ENCODE data around the gene PDE2A. TPM values are rescaled to one million over a fixed set of nuclear protein-coding genes. Genes with fewer than 3 reads are reported as not detected.

PDE2A gene
- total RNA-seq, 2 experiments from 2014 or later, result 4.0 to 4.5 TPM

- Mint-ChIP-seq H3K4me1 (ENCODE audit: low read depth) (no peaks in the 10 kb centered on the region), H3K4me3 (no peak overlapping the region), H3K36me3 (ENCODE audit: low read depth) (no peaks in the 10 kb centered on the region), H3K9me3 (no peaks in the 10 kb centered on the region), H3K27ac (no peak overlapping the region), H3K27me3 (peaks cover 8% of the 10 kb centered on the region)
- Histone ChIP-seq H3K27me3 (ENCODE audit: control insufficient read depth in 1 of 2, insufficient read depth in 2 of 2, low read length in 2 of 2) (peaks cover 0 to 2% of the 10 kb centered on the region in 2 experiments), H3K4me1 (ENCODE audit: insufficient read depth, low read length) (no peaks in the 10 kb centered on the region), H3K9me3 (ENCODE audit: control insufficient read depth in 1 of 2, insufficient read depth in 1 of 2, low read length in 2 of 2) (no peaks in the 10 kb centered on the region), H3K4me3 (ENCODE audit: low read length) (no peak overlapping the region), H3K27ac (ENCODE audit: low read depth in 1 of 2, low read length in 2 of 2) (no peak overlapping the region), H3K36me3 (ENCODE audit: insufficient read depth, low read length) (no peaks in the 10 kb centered on the region)
- ChIA-PET CTCF (no interaction called here), POLR2A (no interaction called here)
- ATAC-seq (ENCODE audit: poor library complexity) (no peak), DNase-seq (no peak)
- intact Hi-C loops (cut with DNase I, micrococcal nuclease), result no loop called here
- no peak for TF ChIP-seq CTCF (IDR thresholded peaks at IDR 0.05)
Measured at GRCh38 chr11:72598466-72598865, 75.8 kb downstream of the PDE2A start.

GRCh38 chr11:72597721-72598120 lies 76.5 kb downstream of the PDE2A start:
- H3K9me3 Mint-ChIP-seq, result no peaks in the 10 kb centered on the region
- intact Hi-C loops (cut with DNase I, micrococcal nuclease), result no loop called here
- DNase-seq (no peak), ATAC-seq (ENCODE audit: poor library complexity) (no peak)
- peaks cover 0 to 2% of the 10 kb centered on the region in 2 experiments for H3K27me3 ChIP-seq (ENCODE audit: control insufficient read depth in 1 of 2, insufficient read depth in 2 of 2, low read length in 2 of 2)
- H3K4me3 Mint-ChIP-seq, result no peak overlapping the region
- H3K36me3 Mint-ChIP-seq (ENCODE audit: low read depth), result no peaks in the 10 kb centered on the region
- no peak overlapping the region for H3K4me3 ChIP-seq (ENCODE audit: low read length)
- POLR2A ChIA-PET, result no interaction called here
- peaks cover 15% of the 10 kb centered on the region for H3K27me3 Mint-ChIP-seq
- no peaks in the 10 kb centered on the region for H3K4me1 ChIP-seq (ENCODE audit: insufficient read depth, low read length)
- CTCF ChIA-PET, result no interaction called here
- no peak overlapping the region for H3K27ac Mint-ChIP-seq
- H3K36me3 ChIP-seq (ENCODE audit: insufficient read depth, low read length), result no peaks in the 10 kb centered on the region
- no peak overlapping the region for H3K27ac ChIP-seq (ENCODE audit: low read depth in 1 of 2, low read length in 2 of 2)
- H3K4me1 Mint-ChIP-seq (ENCODE audit: low read depth), result peaks cover 5% of the 10 kb centered on the region
- no peak for TF ChIP-seq CTCF (IDR thresholded peaks at IDR 0.05)
- no peaks in the 10 kb centered on the region for H3K9me3 ChIP-seq (ENCODE audit: control insufficient read depth in 1 of 2, insufficient read depth in 1 of 2, low read length in 2 of 2)

DNA sequence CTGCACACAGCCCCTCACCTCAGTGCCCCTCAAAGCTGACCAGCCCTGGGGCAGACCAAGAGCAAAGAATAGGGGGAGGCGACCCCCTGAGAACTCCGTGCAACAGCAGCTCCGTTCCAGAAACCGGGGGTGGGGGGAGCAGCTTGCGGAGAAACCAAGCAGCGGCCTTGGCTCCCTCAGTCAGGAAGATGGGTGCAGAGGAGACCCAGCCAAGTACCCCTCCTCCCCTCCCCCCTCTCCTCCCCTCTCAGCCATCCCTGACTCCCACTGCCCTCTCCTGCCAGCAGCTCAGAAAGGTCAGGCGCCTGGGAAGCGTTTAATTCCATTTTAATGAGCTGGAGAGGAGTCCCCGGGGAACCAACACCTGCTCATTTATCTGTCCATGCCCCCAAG lies 78.9 kb downstream of the PDE2A start:
- ChIA-PET CTCF (no interaction called here), POLR2A (no interaction called here)
- H3K9me3 ChIP-seq (ENCODE audit: control insufficient read depth in 1 of 2, insufficient read depth in 1 of 2, low read length in 2 of 2), result no peaks in the 10 kb centered on the region
- no peak for ATAC-seq (ENCODE audit: poor library complexity)
- no peaks in the 10 kb centered on the region for H3K36me3 ChIP-seq (ENCODE audit: insufficient read depth, low read length)
- H3K4me1 Mint-ChIP-seq (ENCODE audit: low read depth), result peaks cover 24% of the 10 kb centered on the region
- no peak overlapping the region for H3K27ac Mint-ChIP-seq
- no peak for DNase-seq
- peaks cover 7 to 11% of the 10 kb centered on the region in 2 experiments for H3K27me3 ChIP-seq (ENCODE audit: control insufficient read depth in 1 of 2, insufficient read depth in 2 of 2, low read length in 2 of 2)
- H3K27ac ChIP-seq (ENCODE audit: low read depth in 1 of 2, low read length in 2 of 2), result no peak overlapping the region
- no peak overlapping the region for H3K4me3 Mint-ChIP-seq
- TF ChIP-seq CTCF (IDR thresholded peaks at IDR 0.05), result no peak
- peaks cover 13% of the 10 kb centered on the region for H3K4me1 ChIP-seq (ENCODE audit: insufficient read depth, low read length)
- intact Hi-C loops (cut with DNase I, micrococcal nuclease), result no loop called here
- peaks cover 38% of the 10 kb centered on the region for H3K27me3 Mint-ChIP-seq
- H3K4me3 ChIP-seq (ENCODE audit: low read length), result no peak overlapping the region
- H3K36me3 Mint-ChIP-seq (ENCODE audit: low read depth), result no peaks in the 10 kb centered on the region
- H3K9me3 Mint-ChIP-seq, result no peaks in the 10 kb centered on the region

All from CD4-positive, alpha-beta T cell (primary cell).